Measurements from ENCODE around the gene CHCHD6.

DNA sequence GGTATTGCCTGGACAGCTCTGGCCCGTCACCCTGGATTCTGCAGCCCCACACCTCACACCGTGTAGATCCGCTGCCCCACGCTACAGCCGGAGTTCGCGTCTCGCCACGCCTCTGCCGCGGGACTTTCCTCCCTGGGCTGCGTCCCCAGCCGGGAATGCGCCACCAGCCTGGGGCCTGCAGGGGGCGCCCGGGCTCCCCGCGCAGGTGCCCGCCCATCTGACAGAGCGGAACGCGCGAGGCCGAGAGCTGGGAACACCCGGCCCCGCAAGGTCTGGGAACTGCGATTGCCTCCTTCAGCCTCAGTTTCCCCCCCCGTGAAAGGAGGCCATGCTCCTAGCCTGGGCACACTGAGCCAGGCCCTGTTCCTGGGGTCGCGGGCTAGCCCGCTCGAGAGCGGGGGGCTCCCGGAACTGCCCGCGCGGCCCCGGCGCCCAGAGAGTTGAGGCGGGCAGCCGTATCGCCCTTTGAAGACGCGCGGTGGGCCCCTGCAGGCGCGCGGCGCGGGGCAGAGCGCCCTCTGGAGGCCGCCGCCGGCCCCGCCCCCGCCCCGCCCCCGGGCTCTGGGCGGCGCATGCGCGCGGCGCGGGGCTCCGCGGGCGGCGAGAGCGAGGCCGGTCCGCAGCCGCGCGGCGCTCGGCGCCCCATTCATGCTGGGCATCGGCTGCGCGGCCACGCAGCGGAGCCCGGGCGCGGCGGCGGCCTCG is 278.6 kb downstream of the CHCHD6 start, which contains the start of gene PLXNA1:
- TF ChIP-seq EZH2 (IDR thresholded peaks at IDR 0.05; ENCODE audit: low read length, unreplicated experiment) = no peak
- TF ChIP-seq, protein P1, sequence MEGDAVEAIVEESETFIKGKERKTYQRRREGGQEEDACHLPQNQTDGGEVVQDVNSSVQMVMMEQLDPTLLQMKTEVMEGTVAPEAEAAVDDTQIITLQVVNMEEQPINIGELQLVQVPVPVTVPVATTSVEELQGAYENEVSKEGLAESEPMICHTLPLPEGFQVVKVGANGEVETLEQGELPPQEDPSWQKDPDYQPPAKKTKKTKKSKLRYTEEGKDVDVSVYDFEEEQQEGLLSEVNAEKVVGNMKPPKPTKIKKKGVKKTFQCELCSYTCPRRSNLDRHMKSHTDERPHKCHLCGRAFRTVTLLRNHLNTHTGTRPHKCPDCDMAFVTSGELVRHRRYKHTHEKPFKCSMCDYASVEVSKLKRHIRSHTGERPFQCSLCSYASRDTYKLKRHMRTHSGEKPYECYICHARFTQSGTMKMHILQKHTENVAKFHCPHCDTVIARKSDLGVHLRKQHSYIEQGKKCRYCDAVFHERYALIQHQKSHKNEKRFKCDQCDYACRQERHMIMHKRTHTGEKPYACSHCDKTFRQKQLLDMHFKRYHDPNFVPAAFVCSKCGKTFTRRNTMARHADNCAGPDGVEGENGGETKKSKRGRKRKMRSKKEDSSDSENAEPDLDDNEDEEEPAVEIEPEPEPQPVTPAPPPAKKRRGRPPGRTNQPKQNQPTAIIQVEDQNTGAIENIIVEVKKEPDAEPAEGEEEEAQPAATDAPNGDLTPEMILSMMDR (conservative IDR thresholded peaks at IDR 0.05; ENCODE audit: low read depth, low read length) = peak; percentile 71

Measured in PC-3 (cell line).